ENCODE results near the gene SOCS6. TPM values are rescaled to one million over a fixed set of nuclear protein-coding genes. Genes with fewer than 3 reads are reported as not detected.
A peak's percentile ranks its signal among the peaks of the same experiment; 100 is the strongest.

Gene SOCS6
- polyA plus RNA-seq, 2 of the 4 experiments (the other 2 are of a cell fraction) = 31.2 to 88.2 TPM

- WGBS (ENCODE audit: missing lambda C conversion rate) = 91% methylated on average over 4 of the region's 4 CpGs
- TF ChIP-seq MYC (IDR thresholded peaks at IDR 0.05; ENCODE audit: borderline replicate concordance, low read length) (no peak), RFX5 (IDR thresholded peaks at IDR 0.05) (no peak), ZNF302 (CRISPR knock-in tag; IDR thresholded peaks at IDR 0.05) (no peak), ZFP36 (IDR thresholded peaks at IDR 0.05; ENCODE audit: borderline replicate concordance, partially characterized antibody) (no peak), ESRRA (IDR thresholded peaks at IDR 0.05; ENCODE audit: borderline replicate concordance, low read length) (no peak)
- POLR2A ChIA-PET = interaction anchor here (1.2 kb wide), 1 partner anchor 60 kb away, joined by 4 read pairs; no protein-coding TSS in a partner anchor
- Histone ChIP-seq H3K4me3 (no peak overlapping the region), H3K9me3 (peaks cover 15% of the 10 kb centered on the region; the same call in 2 of the 3 replicates), H3K27ac (peak overlapping the region; percentile 95 to 97), H3K4me2 (no peak overlapping the region), H3K4me1 (peaks cover 58% of the 10 kb centered on the region)
- DNase-seq (ENCODE audit: low read depth in 1 of 2, low spot score in 1 of 2) (no peak), FAIRE-seq (no peak), ATAC-seq (no peak)
- CTCF ChIA-PET = no interaction called here
Observed at GRCh38 chr18:70362258-70362657, 73.4 kb downstream of the SOCS6 start.

- H3K27ac ChIP-seq = peak overlapping the region; percentile 95 to 97
- FAIRE-seq = no peak
- DNase-seq (ENCODE audit: low read depth in 1 of 2, low spot score in 1 of 2) = peak in 1 of 2 experiments; percentile 77
- peaks cover 19% of the 10 kb centered on the region; the same call in 2 of the 3 replicates for H3K9me3 ChIP-seq
- peaks cover 50% of the 10 kb centered on the region for H3K4me1 ChIP-seq
- H3K4me3 ChIP-seq = no peak overlapping the region
- 48% methylated on average over 2 of the region's 2 CpGs for WGBS (ENCODE audit: missing lambda C conversion rate)
- ATAC-seq = peak; percentile 53 to 62; a peak in 4 of 6 replicates
- TF ChIP-seq FOSL2 (IDR thresholded peaks at IDR 0.05) = 0 out of 2 replicates have a peak, but pooled peaks have one; percentile 42
- peak; percentile 64 for TF ChIP-seq FOSL2 (CRISPR knock-in tag; IDR thresholded peaks at IDR 0.05)
- TF ChIP-seq ESRRA (IDR thresholded peaks at IDR 0.05; ENCODE audit: borderline replicate concordance, low read length) = 0 out of 2 replicates have a peak, but pooled peaks have one; percentile 71
- peak in 1 of 2 experiments; percentile 41; a peak in 1 of 4 replicates for TF ChIP-seq CEBPB (IDR thresholded peaks at IDR 0.05)
- TF ChIP-seq EP300 (IDR thresholded peaks at IDR 0.05) = 0 out of 5 replicates have a peak, but pooled peaks of 1 of the 2 experiments have one; percentile 17
- no peak for TF ChIP-seq CHD4 (IDR thresholded peaks at IDR 0.05; ENCODE audit: borderline replicate concordance)
- TF ChIP-seq KDM5A (IDR thresholded peaks at IDR 0.05) = no peak
- TF ChIP-seq FOXS1 (CRISPR knock-in tag; IDR thresholded peaks at IDR 0.05) = no peak
- no peak for TF ChIP-seq REST (IDR thresholded peaks at IDR 0.05)
- ChIA-PET POLR2A (interaction anchor here (0.6 to 1.2 kb wide), 5 partner anchors 21 to 91 kb away, joined by 5 to 6 read pairs (median 5); no protein-coding TSS in a partner anchor), CTCF (no interaction called here)
- H3K4me2 ChIP-seq = peak overlapping the region; percentile 19
Observed at GRCh38 chr18:70363861-70364260, 75.0 kb downstream of the SOCS6 start.

- FAIRE-seq (no peak), DNase-seq (ENCODE audit: low read depth in 1 of 2, low spot score in 1 of 2) (no peak), ATAC-seq (no peak)
- TF ChIP-seq EHF (CRISPR knock-in tag; IDR thresholded peaks at IDR 0.05) (no peak), ZSCAN20 (CRISPR knock-in tag; IDR thresholded peaks at IDR 0.05) (no peak), HES2 (IDR thresholded peaks at IDR 0.05) (no peak), MAFK (IDR thresholded peaks at IDR 0.05; ENCODE audit: partially characterized antibody) (no peak), EHMT2 (IDR thresholded peaks at IDR 0.05; ENCODE audit: low read depth) (no peak), HMGXB4 (CRISPR knock-in tag; IDR thresholded peaks at IDR 0.05; ENCODE audit: borderline replicate concordance) (no peak)
- H3K9me3 ChIP-seq = peaks cover 29% of the 10 kb centered on the region
- H3K4me2 ChIP-seq = no peak overlapping the region
- peak overlapping the region; percentile 95 to 97 for H3K27ac ChIP-seq
- no peak overlapping the region for H3K4me3 ChIP-seq
- WGBS (ENCODE audit: missing lambda C conversion rate) = 97% methylated on average over 3 of the region's 3 CpGs
- POLR2A ChIA-PET = no interaction called here
- H3K4me1 ChIP-seq = peaks cover 49% of the 10 kb centered on the region
- CTCF ChIA-PET = interaction anchor here (0.6 to 1.5 kb wide), 4 partner anchors 19 to 201 kb away, joined by 3 to 5 read pairs (median 4); no protein-coding TSS in a partner anchor
Observed at GRCh38 chr18:70365361-70365760, 76.5 kb downstream of the SOCS6 start.

Measured in A549 (cell line).